NCI-H1092 (cell line): ENCODE measurements around the gene AMER2.
A peak's percentile ranks its signal among the peaks of the same experiment; 100 is the strongest.

Source experiments
- DNase-seq: peaks from one replicate; lab custom pipeline; 2025; lab: John Stamatoyannopoulos, UW

The AMER2 gene

GRCh38 chr13:25171517-25172302, at the start of gene AMER2:
Gene AMER2, minus strand, starts transcription at chr13:25172288. Its CDS starts 669 bp downstream, at chr13:25171619.
- DNase-seq = peak; percentile 67

GRCh38 chr13:25218019-25218418, 45.9 kb upstream of the AMER2 start:
- DNase-seq = no peak

GRCh38 chr13:25217023-25217885, 45.2 kb upstream of the AMER2 start:
- no peak for DNase-seq

- DNase-seq = no peak
These were observed 43.1 kb upstream of the AMER2 start for GRCh38 chr13:25215253-25215575.

- no peak for DNase-seq
These were observed 42.6 kb upstream of the AMER2 start for GRCh38 chr13:25214491-25215252.

GRCh38 chr13:25213715-25214114, 41.6 kb upstream of the AMER2 start:
- no peak for DNase-seq

GRCh38 chr13:25210842-25211569, 38.9 kb upstream of the AMER2 start:
- DNase-seq = no peak

- no peak for DNase-seq
These were observed 35.3 kb upstream of the AMER2 start for GRCh38 chr13:25207291-25207810.

GRCh38 chr13:25204863-25205262, 32.8 kb upstream of the AMER2 start:
- DNase-seq = no peak

GRCh38 chr13:25203127-25203740, 31.1 kb upstream of the AMER2 start:
- no peak for DNase-seq

- DNase-seq = no peak
These were observed 28.7 kb upstream of the AMER2 start for GRCh38 chr13:25200783-25201182.

- no peak for DNase-seq
These were observed 26.6 kb upstream of the AMER2 start for GRCh38 chr13:25198647-25199046.

GRCh38 chr13:25196971-25197370, 24.9 kb upstream of the AMER2 start:
- DNase-seq = no peak

- no peak for DNase-seq
These were observed 20.8 kb upstream of the AMER2 start for GRCh38 chr13:25192936-25193335.

- DNase-seq = no peak
These were observed 20.4 kb upstream of the AMER2 start for GRCh38 chr13:25192489-25192888.

GRCh38 chr13:25192052-25192451, 20.0 kb upstream of the AMER2 start:
- DNase-seq = no peak

GRCh38 chr13:25190771-25191170, 18.7 kb upstream of the AMER2 start:
- no peak for DNase-seq

- DNase-seq = no peak
These were observed 18.2 kb upstream of the AMER2 start for GRCh38 chr13:25190256-25190655.

- DNase-seq = no peak
These were observed 15.5 kb upstream of the AMER2 start for GRCh38 chr13:25187596-25187995.

- no peak for DNase-seq
These were observed 14.1 kb upstream of the AMER2 start for GRCh38 chr13:25186187-25186586.

- no peak for DNase-seq
These were observed 9.5 kb upstream of the AMER2 start for GRCh38 chr13:25181597-25181996.
